Measurements from ENCODE around the gene CFAP251.

The CFAP251 gene

DNA sequence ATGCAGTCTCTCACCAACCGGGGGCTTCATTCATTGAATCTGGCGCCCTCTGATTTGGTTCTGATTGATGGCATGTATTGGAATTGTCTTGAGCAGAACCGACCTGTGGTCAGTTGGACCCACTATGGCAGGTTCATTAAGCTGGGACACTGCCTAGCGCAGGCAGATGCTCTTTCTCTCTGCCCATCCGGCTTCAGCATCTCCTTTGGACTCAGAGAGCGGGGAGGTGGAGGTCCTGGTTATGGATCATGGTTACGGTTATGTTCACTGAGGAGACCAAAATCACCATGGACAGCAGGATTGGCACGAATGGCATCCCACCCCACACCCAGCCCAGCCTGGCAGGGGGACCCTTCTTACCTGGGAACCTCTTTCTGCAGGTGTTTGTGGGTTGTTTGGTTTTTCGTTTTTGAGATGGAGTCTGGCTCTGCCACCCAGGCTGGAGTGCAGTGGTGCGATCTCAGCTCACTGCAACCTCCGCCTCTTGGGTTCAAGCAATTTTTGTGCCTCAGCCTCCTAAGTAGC is 86.9 kb downstream of the CFAP251 start:
- no peak for DNase-seq

DNA sequence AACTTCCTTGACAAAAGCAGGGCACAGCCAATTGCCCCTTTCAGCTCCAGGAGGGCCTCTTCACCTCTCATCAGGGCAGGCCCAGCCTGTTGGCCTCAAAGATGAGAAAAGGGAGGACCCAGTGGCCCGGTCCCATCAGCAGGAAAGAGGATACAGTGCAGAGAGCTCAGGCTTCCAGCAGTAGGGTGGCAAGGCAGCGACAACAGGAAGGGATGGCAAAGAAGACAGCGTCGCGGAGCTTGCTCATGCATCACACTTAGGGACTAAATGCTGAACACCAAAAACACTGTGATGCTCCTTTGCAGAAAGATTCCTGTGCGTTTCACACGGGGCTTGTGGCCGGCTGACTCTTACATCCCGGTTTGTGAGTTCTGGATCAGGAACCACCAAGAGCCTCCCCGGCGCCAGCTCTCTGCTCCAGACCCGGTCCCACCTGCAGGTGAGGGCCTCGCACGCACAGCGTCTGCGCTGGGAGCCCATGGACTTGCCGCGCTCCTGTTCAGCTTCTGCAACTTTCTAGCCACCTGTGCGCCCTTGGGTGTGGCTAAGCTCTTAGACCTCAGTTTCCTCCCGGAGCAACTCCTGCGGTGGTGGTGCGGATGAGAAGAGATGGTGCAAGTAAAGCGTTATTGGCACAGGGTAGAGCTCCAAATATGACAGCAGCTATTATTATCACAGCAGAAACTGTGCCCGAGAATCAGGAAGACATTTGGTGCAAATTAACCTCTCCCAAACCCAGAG is 88.0 kb downstream of the CFAP251 start:
- no peak for DNase-seq

DNA sequence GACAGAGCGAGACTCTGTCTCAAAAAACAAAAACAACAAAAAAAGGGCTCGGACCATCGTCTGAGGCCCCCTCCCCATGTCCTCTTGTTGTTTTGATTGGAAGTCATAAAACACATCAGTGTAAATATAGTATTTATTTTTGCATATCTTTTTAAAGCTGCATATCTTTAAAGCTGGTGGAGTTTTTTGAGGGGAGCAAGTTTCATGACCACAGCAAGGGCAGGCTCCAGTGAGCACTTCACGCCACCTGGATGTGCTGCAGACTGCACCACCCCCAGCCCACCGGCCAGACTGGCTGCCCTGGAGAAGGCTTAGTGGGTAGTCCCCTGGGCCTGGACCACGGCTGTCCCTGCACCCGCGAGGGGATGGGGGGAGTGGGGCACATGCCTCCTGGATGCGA is 91.3 kb downstream of the CFAP251 start:
- no peak for DNase-seq

DNA sequence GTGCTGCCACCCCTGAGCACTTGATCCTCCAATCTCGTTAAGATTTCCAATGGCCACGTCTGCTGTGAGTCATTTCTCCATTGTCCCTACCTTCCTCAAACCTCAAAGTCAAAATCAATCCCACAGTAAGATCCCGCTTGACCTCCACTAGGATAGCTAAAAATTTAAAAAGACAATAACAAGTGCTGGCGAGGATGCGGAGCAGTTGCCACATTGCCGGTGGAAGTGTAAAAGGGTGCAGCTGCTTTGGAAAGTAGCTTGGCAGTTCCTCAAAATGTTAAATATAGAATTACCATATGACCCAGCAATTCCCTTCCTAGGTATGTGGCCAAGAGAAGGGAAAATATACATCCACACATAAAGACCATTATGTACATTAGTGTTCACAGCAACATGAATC is 93.8 kb downstream of the CFAP251 start:
- no peak for DNase-seq

DNA sequence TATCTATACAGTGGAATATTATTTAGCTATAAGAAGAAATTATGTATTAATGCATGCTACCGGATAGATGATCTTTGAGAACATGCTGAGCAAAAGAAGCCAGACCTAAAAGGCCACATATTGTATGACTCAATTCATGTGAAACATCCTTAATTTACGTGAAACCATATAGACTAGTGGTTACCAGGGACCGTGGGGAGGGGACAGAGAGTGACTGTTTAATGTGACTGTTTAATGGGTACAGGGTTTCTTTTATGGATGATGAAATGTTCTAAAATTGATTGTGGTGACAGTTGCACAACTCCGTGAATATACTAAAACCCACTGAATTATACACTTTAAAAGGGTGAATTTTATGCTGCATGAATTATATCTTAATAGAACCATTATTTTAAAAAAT is 94.7 kb downstream of the CFAP251 start:
- DNase-seq: no peak

DNA sequence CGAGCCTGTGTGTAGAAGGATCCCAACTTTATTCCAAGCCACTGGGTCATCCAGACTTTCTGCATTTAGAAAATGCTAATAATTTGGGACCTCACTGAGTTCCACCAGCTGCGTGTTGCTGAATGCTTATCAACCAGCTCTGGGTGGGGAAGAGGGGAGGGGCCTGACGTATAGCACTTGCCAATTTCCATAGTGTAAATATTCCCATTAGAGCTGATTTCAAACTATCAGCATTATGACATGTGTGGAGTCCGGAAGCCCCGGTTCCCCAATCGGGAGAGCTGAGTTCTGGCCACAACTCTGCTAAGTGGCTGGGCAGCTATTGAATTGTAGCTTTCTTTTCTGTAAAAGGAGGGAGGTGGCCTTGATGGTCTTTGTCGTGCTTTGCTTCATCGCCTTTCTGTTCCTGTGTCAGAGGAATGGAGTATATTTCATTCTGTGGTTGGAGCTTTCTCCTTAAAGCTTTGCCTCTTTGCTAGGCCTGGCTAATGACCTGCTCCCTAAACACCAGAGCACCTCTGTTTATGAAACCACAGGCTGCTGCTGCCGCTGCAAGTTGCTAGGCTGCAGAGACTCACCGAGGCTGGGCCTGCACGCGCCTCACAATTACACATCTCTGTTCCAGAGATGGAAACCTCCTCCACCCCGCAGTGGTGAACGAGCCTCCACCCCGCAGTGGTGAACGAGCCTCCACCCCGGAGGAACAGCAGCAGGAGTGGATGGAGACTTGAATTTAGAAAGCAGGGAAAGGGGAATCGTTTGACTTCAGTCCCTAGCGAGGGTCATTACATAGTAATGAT is 95.6 kb downstream of the CFAP251 start:
- no peak for DNase-seq

DNA sequence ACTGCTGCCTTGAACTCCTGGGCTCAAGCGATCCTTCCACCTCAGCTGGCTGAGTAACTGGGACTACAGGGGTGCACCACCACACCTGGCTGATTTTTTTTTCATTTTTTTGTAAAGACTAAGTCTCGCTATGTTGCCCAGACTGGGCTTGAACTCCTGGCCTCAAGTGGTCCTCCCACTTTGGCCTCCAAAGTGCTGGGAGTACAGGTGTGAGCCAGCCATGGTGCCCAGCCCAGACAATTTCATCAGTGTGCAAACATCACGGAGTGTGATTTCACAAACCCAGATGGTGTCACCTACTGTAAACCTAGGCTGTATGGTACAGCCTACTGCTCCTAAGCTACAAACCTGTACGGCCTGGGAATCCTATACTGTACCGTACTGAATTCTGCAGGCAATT is 96.4 kb downstream of the CFAP251 start:
- DNase-seq: no peak

DNA sequence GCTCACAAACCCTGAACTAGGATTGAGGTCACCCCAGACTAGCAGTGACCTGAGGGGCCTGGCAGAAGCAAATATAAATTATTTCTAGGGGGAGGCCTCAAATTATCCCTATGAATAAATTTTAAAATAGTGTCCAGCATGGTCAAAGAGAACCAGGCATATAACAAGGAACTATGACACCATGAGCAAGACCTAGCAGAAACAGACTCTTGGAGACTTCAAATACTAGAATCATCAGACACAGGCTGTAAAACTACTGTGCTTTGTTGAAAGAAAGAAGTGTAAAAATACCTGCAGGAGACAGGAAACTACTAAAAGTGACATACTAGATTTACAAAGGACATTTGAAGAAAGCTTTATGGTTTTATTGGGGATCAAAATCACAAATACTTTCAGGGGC is 100.1 kb downstream of the CFAP251 start:
- DNase-seq: no peak

DNA sequence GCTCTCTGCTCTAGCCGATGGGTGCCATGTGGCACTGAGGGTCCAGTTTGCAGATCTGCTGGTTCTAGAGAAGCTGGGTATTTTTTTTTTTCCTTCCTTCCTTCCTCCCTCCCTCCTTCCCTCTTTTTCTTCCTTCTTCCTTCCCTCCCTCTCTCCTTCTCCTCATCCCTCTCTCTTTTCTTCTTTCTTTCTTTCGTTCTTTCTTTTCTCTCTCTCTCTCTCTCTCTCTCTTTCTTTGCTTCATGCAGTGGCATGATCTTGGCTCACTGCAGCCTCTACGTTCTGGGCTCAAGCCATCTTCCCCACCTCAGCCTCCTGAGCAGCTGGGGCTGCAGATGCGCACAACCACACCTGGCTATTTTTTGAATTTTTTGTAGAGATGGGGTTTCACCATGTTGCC is 100.5 kb downstream of the CFAP251 start:
- no peak for DNase-seq

DNA sequence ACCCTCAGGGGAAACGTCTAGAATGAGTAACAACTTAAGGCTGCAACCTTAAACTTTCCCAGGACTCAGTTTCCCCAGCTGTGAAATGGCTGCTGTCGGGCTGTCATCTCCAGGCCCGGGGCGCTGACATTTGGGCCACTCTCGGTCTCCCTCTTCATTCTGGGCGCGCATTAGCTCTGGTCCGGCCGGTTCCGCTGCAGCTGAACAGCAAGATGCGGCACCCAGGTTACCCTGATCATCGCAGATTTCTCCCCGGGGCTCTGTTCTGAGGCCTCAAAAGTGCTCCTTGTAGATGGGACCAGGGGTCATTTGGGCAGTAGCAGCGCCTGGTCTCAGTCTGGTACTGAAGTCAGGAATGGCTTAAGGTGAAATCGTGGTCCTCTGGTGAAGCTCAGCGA is 102.4 kb downstream of the CFAP251 start:
- no peak for DNase-seq

DNA sequence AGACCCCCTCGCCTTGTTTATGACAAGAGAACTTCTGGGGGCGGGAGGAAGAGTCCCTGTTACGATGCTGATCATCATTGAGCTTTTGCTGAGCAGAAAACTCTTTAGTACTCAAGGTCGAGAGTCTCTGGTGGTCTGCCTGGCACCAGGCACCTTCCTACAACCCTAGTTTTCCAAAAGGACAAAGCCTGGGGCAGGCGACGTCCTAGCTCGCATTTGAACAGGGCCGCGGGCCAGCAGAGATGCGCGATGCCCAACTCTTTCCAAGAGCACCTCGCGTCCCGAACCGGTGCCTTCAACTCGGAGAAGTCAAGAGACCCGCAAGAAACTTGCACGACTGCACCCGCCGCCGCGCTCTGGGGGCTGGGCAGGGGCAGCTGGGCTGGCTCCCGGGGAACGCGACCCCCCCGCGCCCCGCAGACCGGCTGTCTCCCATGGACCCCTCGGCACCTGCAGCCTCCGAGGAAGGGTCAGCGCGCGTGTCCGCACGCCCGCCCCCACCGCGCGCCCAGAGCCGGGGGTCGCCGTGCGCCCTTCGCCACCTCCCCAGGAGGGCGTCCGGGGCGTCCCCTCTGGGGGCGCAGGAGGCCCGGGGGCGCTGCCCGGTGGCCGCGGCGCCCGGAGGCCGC is 102.9 kb downstream of the CFAP251 start:
- DNase-seq: no peak

DNA sequence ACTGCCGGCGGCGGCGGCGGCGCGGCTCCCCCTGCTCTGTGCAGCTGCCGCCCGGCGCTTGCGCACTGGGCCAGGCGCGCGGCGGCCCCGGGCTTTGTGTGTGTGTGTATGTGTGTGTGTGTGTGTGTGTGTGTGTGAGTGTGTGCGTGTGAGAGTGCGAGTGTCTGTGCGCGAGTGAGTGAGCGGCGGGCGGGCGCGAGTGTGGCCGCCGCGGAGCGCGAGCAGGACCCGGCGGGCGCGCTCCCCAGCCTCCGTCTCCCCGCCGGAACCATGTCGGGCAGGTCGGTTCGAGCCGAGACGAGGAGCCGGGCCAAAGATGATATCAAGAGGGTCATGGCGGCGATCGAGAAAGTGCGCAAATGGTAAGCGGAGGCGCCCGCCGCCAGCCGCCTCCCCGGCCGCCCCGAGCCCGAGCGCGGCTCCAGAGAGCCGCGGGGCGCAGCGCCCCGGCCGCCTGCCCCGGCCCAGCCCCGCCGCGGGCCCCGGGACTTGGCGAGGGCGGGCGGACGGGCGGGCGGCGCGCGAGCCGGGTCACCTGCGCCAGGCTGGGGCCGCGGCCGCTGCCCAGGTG is 103.5 kb downstream of the CFAP251 start, which contains the start of gene BCL7A:
TSS of gene BCL7A (plus strand) at position 63 of the 571 bp plus-strand sequence. CDS start at position 271, 208 bp downstream.
- DNase-seq: peak; percentile 46 to 52

DNA sequence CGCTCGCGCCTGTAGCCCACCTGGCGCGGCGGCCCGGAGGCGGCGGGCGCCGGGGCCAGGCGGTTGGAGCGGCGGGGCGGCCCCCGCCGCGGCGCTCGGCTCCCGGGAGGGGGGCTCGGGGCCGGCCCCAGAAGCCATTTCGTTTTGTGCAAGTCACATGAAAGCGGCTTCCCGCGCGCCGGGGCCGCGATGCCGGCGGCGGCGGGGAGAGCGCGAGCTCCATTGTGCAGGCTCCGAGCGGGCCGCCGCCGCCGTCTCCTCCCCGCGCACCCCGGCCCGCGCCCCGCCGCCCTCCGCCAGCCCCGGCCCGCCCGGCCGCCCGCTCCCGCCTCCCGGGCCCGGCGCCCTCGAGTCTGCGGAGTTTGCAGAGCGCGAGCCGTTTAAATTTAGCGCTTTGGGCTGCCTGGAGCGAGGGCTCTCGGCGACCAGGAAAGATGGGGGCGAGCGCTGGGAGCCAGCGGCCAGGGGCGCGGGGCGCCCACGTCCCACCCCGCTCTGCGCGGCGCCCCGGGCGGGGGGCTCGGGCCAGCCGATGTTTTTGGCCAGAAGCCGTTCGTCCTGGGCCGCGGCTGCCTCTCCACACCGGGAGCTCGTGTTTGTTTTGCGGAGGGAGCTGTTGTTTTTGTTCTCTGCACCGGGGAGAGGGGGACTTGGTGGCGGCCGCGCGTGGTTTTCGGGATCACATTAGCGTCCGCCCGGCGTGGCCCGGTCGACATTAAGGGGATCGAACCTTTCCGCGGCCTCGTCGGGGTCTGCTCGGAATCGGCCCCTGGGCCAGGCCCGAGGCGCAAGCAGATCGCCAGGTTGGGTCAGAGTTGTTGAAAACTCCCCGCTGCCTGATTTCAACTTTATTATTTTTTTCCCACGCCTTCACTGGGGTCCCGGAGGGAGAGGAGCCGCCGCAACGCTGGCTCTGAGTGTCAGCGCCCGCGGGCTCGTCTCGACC is 104.3 kb downstream of the CFAP251 start:
- no peak for DNase-seq

DNA sequence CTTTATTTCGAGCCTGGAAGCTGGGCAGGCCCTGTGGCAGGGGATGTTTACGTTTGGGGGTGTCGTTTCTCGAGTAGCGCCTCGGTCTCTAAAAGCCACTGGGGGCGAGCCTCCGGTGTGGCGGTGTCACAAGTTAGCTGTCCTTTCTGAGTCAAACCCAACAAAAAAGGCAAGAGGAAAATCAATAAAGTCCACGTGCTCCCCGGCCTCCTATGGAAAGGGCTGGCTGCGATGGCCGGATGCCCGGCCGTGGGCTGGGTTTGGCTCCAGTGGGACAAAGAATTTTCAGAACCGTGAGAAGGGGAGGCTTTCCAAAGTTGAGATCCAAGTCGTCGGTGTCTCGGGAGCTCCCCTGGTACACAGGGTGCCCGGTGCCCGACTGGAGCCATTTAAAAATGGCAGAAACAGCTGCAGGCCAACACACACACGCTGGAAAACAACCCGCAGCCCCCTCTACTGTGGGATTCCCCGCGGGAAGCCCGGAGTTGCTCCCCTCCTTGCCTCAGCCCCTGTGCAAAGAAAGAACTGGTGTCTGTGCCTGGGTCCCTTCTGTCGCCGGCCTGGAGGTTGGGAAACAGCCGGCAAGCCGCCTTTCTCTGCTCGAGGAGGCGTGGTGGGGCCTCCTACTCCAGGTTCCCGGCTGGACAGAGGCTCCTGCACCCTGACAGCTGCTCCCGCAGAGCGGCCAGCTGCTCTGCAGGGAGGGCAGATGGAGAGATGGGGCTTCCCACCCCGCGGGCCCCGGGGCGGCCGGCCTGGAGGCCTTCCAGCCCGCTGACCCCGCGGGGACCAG is 105.1 kb downstream of the CFAP251 start:
- no peak for DNase-seq

DNA sequence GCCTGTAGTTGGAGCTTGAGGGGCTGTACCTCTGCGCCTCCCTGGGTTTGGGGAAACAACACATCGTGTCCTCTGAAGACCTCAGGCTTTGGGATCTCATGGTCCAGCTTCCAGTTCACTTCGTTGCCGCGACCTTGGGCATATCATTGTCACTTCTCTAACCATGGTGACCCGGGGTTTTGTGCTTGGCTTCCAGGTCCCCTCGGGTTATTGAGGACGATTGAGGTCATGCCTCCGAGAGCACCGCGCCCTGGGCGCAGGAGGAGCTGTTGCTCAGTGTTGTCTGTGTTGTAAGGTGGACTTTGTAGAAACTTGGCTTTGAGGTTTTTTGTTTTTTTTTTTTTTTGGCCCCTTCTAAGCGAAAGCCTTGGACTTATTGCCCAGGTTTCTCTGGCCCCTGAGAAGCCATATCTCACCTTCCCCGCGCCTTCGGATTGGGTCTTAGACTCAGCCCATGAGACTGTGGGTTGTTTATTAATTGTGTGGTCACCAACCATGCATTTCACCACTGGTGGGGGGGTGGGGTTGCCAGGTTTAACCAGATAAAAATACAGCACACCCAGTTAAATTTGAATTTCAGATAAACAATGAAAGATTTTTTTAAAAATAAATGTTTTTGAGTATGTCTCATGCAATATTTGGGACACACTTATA is 105.9 kb downstream of the CFAP251 start:
- no peak for DNase-seq

DNA sequence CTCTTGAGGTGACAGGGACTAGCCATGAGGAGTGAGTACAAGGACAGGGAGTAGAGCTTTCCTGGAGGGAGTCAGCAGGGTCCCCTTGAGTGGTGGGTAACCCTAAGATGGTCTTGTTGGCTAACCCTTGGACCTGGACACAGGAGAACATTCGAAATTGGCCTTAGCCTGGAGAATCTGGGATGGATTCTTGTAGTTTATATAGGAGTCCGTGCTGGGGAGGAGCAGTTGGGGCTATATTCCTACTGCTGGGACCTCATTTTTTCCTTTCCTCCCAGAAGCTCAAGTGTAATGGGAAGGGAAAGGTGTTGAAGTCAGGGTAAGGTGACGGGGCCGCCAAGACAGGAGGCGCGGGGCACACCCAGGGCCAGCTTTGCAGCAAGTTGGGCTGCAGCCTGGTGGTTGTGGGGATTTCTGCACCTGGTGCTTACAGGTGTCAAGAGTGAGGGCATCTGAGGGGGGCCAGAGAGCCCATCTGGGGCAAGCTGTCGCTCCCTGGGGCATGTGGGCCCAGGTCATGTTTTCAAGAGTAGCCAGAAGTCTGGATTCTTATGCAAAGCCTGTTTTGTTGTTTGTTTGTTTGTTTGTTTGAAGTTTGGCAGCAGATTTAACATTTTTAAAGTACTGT is 108.4 kb downstream of the CFAP251 start:
- no peak for DNase-seq

DNA sequence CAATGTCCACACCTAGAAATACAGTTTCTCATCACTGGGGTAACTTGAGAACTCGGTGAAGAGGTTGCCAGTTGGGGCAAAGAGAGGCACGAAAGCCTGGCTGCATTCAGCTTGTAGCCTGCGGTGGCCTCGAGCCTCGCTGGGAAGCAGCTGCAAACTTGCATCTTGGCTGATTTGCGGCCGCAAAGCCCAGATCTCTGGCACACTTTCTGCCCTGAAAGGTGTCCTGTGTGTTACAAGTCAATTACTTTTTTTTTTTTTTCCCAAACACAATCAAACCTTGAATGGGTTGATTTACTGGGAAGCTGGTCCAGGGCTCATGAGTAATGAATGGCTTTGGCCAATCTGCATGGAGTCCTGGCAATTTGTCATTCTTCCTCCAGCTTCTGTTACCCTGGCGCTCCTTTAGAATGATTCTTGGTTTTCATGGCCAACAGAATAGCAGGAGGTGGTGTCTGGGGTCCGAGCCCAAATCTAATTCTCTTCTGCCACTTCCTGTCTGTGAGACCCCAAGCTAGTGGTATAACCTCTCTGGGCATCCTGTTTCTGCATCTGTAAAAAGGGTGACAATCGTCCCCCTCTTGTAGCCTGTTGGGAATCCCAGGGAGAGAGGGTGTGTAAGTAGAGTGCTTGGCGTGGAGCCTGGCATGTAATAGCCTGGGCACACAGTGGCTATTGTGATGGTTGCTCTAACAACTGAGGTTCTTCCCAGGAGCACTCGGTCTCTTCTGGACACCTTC is 109.9 kb downstream of the CFAP251 start:
- DNase-seq: no peak

DNA sequence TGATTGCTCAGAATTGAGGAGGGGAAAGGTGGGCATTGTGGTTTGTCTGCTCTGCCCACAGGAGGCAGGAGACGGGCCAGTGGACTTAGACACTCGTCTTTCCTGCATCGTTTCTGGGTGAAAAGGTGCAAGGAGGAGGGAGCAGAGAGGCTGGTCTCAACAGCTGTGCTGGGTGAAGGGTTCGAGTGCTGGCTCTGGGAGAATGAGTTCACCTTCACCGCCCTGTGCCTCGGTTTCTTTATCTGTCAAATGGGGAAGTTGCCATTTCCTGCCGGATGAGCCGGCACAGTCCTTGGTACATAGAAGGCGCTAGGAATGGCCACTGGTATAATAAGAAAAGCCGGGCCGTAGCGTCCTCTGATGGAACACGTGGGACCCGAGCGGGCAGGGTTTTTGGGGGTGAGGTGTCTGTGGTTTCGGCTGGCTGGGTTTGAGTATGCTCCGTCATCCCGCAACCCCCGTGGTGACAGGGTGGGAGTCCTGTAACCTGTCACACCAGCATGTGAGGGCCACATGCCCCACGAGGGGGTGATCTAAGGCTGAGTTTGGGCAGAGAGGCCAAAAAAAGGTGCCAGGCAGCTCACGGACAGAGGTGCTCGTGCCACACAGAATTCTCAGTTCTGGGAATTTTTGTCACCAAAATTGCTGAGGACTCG is 110.6 kb downstream of the CFAP251 start:
- DNase-seq: no peak

Data from activated CD4-positive, alpha-beta T cell treated with anti-CD3 and anti-CD28 coated beads, Interleukin-2, amount 50 U/mL, for 4 hours (primary cell).